Right hindlimb (tissue), 1 donor: ENCODE measurements around the gene CYLD.

Source experiments
- DNase-seq: peaks from one replicate; pipeline ENCODE4 v3.0.0-alpha.2; 2018

The CYLD gene

GRCh38 chr16:50821586-50821985 is 79.7 kb downstream of the CYLD start:
- DNase-seq: no peak

- DNase-seq: no peak
These were observed 80.8 kb downstream of the CYLD start for GRCh38 chr16:50822671-50823070.

- DNase-seq: no peak
These were observed 85.0 kb downstream of the CYLD start for GRCh38 chr16:50826797-50827316.

GRCh38 chr16:50828164-50828702 is 86.3 kb downstream of the CYLD start:
- no peak for DNase-seq

DNA sequence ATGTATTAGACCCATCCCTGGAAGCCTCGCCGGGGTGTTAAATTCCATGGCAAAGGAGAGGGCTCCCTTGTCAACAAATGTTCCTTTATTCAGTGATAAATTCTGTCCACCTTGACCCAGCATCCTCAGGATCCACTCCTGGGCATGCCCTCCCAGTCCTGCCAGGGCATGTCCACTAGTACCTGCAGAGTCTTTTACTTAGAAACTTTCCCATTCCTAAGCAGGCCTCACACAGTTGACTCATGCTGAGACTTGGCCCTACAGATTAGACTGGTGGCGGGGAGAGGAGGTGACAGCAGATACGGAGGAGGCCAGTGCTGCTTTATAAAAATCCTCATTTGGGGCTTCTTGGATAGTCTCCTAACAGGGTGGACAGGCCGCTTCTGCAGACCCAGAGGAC is 88.8 kb downstream of the CYLD start:
- no peak for DNase-seq

DNA sequence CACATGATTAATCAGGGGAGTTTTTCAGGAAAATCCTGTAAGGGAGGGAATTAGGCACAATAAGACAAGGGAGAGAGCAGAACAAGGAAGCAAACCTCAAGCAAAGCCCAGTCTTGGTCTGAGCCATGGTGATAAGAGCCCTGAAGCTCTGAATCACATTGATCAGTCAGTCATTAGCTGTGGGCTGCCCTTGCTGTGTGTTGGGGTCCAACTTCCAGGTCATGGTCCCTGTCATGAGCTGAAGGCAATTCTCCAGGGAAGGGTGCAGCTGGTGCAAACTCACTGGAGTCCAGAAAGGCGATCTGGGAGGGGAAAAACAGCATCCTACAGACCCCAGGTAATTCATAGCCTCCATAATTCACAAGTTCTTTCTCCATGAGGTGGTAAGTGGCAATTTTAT is 89.9 kb downstream of the CYLD start:
- no peak for DNase-seq

DNA sequence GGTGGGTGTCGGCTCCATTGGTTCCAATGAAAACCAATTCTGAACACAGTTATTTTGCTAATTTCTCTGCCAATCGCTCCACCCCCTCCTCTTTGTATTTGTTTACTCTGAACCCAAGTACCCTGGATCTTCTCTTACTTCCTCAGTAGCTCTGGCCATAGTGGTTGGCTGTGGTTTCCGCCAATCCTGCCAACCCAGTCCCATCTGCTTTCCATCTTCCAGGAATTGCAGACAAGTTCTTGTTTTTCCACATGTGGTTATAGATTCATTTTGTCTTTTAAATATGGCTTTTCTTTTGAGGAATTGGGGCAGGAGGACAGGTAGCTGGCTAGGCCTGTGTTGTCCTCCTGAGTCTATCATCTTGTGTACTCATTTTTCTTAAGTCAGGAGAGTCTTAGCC is 92.0 kb downstream of the CYLD start:
- DNase-seq: no peak

GRCh38 chr16:50834701-50835100 is 92.8 kb downstream of the CYLD start:
- DNase-seq: no peak

- DNase-seq: no peak
These were observed 93.6 kb downstream of the CYLD start for GRCh38 chr16:50835358-50836060.

DNA sequence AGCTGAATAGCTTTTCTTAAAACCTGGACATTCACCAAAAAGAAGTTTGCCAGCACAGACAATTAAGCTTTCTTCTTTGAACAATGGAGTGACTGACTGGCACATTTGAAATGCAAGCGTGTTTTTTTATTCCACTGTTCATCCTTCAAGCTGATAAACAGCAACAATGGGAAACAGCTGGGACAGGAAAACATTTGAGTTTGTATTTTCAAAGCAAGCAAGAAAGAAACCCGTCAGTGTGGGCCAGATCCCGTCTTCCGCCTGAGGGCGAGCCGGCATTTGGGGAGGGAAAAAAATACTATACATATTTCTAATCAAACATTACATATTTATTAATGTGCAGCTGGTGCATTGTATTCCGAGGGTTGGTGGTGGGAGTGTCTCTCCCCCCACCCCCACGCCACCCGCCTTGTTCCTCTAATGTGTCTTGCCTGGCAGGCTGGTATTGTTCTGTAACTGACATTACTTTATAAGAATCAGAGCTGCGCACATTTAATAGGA is 94.3 kb downstream of the CYLD start:
- no peak for DNase-seq

DNA sequence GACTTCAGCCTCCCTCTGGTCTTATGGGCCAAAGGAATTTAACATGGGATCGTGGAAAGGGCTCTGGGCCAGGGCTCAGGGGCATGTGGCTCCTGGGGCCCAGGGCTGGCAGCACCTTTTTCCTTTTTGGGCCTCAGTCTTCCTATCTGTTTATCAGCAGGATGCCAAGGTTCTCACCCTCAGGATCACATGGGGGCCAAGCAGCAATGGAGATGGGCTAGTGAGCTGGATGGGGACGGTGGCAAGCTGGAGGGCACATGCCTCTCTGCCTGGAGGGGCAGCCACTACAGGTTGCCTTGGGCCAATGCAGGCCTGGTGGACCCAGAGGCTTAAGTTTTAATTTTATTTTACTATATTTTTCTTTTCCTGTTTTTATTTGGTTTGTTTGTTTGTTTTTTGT is 95.4 kb downstream of the CYLD start:
- no peak for DNase-seq

- DNase-seq: no peak
These were observed 96.3 kb downstream of the CYLD start for GRCh38 chr16:50838165-50838564.

DNA sequence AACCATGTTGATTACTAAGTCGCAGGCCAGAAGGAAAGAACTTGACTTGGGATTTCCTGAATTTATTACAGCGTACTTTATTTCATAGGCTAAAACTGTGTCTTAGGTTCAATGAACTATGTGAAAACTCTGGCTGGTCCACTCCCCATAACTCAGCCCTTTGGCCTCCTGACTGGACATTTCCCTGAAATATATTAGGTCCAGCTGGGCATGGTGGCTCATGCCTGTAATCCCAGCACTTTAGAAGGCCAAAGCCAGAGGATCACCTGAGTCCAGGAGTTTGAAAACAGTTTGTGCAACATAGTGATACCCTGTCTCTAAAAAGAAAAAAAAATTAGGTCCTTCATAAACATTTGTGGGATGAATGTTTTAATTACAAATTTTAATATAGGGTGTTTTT is 97.0 kb downstream of the CYLD start:
- DNase-seq: no peak

DNA sequence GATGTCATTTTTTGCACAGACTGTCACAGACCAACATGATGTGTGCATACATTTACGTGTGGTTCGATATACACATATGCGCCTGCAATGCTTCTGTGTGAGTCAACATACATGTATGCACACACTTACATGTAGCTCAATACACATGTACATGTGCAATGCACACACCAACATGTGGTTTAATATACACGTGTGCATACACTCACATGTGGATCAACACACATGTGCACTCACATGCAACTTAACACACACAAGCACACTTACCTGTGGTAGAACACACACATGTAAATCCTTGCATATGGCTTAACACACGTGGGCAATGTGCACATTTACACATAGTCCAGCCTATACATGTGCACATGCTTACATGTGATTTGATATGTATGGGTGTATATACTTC is 97.5 kb downstream of the CYLD start:
- DNase-seq: no peak

DNA sequence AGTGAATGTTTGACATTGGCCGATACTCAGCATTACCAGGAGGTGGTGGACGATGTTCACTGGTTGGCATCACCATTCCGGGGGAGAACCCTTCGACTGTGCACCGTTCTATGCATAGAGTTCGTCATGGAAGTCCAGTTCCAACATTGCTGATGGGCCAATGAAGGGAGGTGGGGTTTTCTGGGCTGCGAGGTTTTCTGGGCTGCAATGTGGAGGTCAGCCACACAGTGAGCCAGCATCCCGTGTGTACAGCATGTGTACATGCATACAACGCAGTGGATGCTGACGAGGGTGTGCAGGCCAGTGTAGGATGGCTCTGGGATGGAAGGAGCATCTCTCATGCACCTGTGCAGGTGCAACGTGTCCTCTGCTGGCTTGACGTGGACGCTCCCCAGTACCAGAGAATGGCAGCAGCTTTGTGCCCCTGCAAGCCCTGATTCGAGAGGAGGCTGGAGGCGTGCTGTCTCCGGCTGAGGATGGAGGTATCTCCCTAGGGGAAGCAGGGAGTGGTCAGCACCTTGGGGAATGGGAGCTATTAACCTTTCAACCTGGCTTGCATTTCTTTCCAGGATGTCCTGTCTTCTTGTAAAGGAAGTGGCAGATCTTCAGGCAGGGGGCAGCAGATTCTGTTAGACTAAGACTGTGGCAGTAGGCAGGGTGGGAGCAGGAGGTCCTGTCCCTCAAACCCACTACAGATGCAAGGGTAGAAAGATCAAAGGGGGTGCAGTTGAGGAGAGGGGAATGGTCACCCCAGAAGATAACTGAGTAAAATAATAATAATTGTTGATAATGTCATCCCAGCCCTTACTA is 98.2 kb downstream of the CYLD start:
- DNase-seq: no peak

DNA sequence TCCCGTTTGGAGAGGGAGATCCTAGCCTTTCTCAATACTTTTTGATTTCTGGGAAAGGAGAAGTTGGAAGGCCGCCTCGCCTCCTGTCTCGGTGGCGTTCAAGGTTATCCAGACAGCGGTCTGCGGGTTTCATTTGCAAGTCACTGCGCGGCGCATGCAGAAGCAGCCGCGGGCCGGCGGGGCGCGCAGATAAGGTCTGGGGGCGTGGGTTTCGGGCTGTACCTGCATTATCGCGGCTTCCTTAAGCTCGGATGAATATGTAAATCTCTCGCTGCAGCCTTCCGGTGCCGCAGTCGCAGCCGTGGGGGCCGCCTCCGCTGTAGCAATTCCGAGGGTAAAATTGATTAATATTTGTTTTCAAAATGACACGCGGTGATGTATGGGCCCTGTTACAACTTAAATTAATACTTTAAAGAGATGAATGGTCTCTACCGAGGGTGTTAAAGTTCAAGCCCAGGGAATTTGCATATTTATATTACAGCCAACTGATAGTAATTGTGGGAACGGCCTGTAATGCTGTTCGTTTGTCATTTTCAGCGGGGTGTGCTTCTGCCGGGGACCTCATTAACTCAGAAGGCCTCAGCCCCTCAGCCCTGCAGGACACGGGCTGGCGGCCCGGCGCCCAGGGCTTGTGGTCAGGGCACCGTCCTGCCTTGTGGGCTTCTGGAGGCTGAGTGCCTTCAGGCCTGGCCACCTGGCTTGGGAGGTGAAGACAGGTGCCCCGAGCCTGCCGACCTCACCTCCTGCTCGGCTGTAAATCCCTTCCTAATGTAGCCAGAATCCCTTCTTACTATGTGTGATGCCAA is 99.4 kb downstream of the CYLD start:
- no peak for DNase-seq

DNA sequence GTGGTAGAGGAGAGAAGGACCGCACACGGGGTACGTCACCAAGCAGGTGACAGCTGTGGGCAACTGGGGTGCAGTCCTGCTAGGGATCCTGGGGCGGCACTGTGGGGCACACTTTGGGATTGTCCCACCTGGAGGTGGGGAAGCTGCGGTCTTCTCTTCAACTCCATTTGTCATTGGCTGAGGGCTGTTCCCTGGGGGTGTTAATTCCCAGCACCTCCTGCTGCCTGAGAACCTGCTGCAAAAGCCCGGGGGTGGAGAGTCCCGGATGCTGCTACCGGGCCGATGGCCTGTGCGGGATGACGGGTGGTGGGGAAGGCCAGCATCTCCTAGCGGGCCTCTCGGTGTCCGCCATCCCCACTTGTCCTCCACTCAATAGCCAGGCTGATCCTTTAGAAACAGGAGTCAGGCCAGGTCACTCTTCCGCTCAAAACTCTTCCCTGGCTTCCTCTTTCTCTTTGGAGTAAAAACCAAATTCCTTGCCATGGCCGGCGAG is 100.2 kb downstream of the CYLD start:
- DNase-seq: no peak

- DNase-seq: no peak
These were observed 100.7 kb downstream of the CYLD start for GRCh38 chr16:50842589-50842988.

DNA sequence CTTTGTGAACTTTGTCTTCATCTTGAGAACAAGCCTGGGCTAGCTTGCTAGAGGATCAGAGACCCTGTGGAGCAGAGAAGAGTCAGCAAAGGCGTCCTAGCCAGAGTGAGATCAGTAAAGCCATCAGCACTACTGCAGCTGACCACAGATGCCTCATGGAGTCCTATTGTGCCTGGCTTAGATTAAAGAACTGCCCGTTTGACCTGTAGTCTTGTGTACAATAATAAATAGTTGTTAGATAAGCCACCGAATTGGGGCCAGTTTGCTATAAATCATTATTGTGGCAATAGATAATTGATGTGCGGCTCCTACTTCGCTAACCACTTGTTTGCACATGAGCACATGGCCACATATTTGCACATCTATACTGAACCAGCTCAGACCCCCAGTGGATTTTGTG is 103.0 kb downstream of the CYLD start:
- DNase-seq: no peak

DNA sequence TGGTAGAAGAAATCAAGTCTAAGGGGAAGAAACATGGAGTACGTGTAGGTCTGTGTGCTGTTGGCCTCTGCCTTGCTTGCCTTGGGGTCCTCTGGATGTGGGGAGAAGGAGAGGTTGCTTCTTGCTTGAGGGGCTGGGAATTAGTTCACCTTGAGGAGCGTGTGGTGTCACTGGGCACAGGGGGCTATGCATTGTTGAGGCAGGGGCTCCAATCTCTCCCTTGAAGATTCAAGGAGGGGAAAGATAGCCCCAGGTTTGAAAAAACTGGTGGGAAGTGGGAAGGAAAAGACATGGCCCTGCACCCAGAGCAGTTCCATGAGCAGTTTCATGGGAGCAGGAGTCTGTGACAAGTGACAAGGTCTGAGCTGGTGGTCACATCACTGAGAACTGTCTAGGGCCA is 103.4 kb downstream of the CYLD start:
- DNase-seq: no peak

DNA sequence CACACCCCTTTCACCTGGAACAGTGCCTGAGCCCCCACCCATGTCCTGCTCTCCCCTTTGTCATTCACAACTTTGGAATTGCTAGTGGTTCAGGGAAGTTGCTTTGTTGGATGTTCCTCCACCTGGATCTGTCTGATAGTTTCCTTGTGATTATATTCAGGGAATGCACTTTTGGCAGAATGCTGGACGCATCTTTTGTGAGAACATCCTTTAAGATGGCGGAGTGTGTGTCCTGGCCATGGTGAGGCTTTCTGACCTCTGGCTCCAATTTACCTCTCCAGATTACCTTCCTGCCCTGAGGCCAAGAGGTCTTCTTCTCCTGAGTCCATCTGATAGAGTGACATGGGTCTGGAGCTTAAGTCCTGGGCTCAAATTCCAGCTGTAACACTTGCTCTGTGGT is 104.6 kb downstream of the CYLD start:
- DNase-seq: no peak

GRCh38 chr16:50847166-50847565 is 105.3 kb downstream of the CYLD start:
- DNase-seq: no peak
